Neuronal stem cell (in vitro differentiated cells): Measurements from ENCODE around the gene OR2V1.
"Not testable (repeated sequence)": the region's sequence is repeated elsewhere in the genome, so short reads cannot be mapped to it uniquely, and the experiment has no call there.

ENCODE experiments used
- DNase-seq: peaks from one replicate; pipeline ENCODE4 v3.0.0-alpha.2; 2013; ENCODE audit warnings: low spot score
- H2AFZ ChIP-seq: one replicate; pipeline ENCODE4 v1.6.1; 2013; ENCODE audit warnings: mild to moderate bottlenecking, low read length, inconsistent platforms
- H2AK5ac ChIP-seq: 2 replicates; pipeline ENCODE4 v1.6.1; 2013; ENCODE audit warnings: low read depth, mild to moderate bottlenecking, inconsistent platforms, low read length, moderate library complexity, mixed read lengths
- H2BK120ac ChIP-seq: 2 replicates; pipeline ENCODE4 v1.6.1; 2013; ENCODE audit warnings: low read depth, mild to moderate bottlenecking, inconsistent platforms, low read length, moderate library complexity, mixed read lengths
- H2BK12ac ChIP-seq: one replicate; pipeline ENCODE4 v1.6.1; 2013; ENCODE audit warnings: low read length, inconsistent platforms
- H2BK15ac ChIP-seq: 2 replicates; pipeline ENCODE4 v1.6.1; 2013; ENCODE audit warnings: mild to moderate bottlenecking, low read length, inconsistent platforms, mixed read lengths
- H2BK5ac ChIP-seq: one replicate; pipeline ENCODE4 v1.6.1; 2013; ENCODE audit warnings: inconsistent platforms, mild to moderate bottlenecking, low read length, moderate library complexity
- H3K14ac ChIP-seq: one replicate; pipeline ENCODE4 v1.6.1; 2013; ENCODE audit warnings: low read length, inconsistent platforms
- H3K18ac ChIP-seq: 2 replicates; pipeline ENCODE4 v1.6.1; 2013; ENCODE audit warnings: low read length, inconsistent platforms
- H3K23ac ChIP-seq: 2 replicates; pipeline ENCODE4 v1.6.1; 2013; ENCODE audit warnings: low read depth, mild to moderate bottlenecking, mixed read lengths, low read length, inconsistent platforms; ENCODE audit not compliant: poor library complexity
- H3K27ac ChIP-seq: replicated peaks from 3 replicates; pipeline ENCODE4 v1.5.1; 2013; ENCODE audit warnings: low read length, inconsistent platforms
- H3K27me3 ChIP-seq, 3 experiments: 2 replicates each; pipeline ENCODE4 v1.6.1; 2013; ENCODE audit warnings: low read length in 3 of 3, mild to moderate bottlenecking in 2 of 3, inconsistent platforms in 1 of 3, low read depth in 1 of 3, mixed read lengths in 1 of 3, moderate library complexity in 1 of 3; ENCODE audit not compliant: control insufficient read depth in 3 of 3, insufficient read depth in 3 of 3
- H3K36me3 ChIP-seq, 2 donors: replicated peaks in 1 of 2; 2 replicates each; pipeline ENCODE4 v1.6.1; 2013; ENCODE audit warnings: low read length in 2 of 2; ENCODE audit not compliant: control insufficient read depth in 2 of 2, insufficient read depth in 2 of 2
- H3K4ac ChIP-seq: 2 replicates; pipeline ENCODE4 v1.6.1; 2013; ENCODE audit warnings: inconsistent platforms, mild to moderate bottlenecking, low read length, moderate library complexity
- H3K4me1 ChIP-seq, 2 donors: 1 replicate in 1 of 2; 2 replicates in 1 of 2; pipeline ENCODE4 v1.6.1; 2013; ENCODE audit warnings: low read length in 2 of 2, low read depth in 1 of 2; ENCODE audit not compliant: control insufficient read depth in 2 of 2, insufficient read depth in 1 of 2
- H3K4me2 ChIP-seq: one replicate; pipeline ENCODE4 v1.6.1; 2013; ENCODE audit warnings: mild to moderate bottlenecking, low read length, inconsistent platforms; ENCODE audit not compliant: insufficient read depth, poor library complexity, severe bottlenecking
- H3K4me3 ChIP-seq, 2 donors: 2 replicates each; pipeline ENCODE4 v1.5.1; 2013; ENCODE audit warnings: low read length in 2 of 2, mild to moderate bottlenecking in 2 of 2, inconsistent platforms in 1 of 2, moderate library complexity in 1 of 2
- H3K79me1 ChIP-seq: one replicate; pipeline ENCODE4 v1.6.1; 2013; ENCODE audit warnings: low read depth, mild to moderate bottlenecking, inconsistent platforms, low read length, moderate library complexity
- H3K9ac ChIP-seq: one replicate; pipeline ENCODE4 v1.6.1; 2013; ENCODE audit warnings: mild to moderate bottlenecking, low read depth, low read length, inconsistent platforms; ENCODE audit not compliant: poor library complexity
- H3K9me3 ChIP-seq, 2 donors: replicated peaks in 1 of 2; 2 replicates each; pipeline versions ENCODE3 to v1.6.1; 2013; ENCODE audit warnings: low read length in 2 of 2, mild to moderate bottlenecking in 2 of 2, inconsistent platforms in 1 of 2, low read depth in 1 of 2, mixed read lengths in 1 of 2, moderate library complexity in 1 of 2; ENCODE audit not compliant: control insufficient read depth in 2 of 2, insufficient read depth in 1 of 2
- H4K8ac ChIP-seq: one replicate; pipeline ENCODE4 v1.6.1; 2013; ENCODE audit warnings: low read depth, mild to moderate bottlenecking, inconsistent platforms, low read length, moderate library complexity
- H4K91ac ChIP-seq: one replicate; pipeline ENCODE4 v1.6.1; 2013; ENCODE audit warnings: low read length, low read depth, mild to moderate bottlenecking, inconsistent platforms; ENCODE audit not compliant: poor library complexity
- WGBS, 2 donors: extraction: QIAGEN DNeasy Blood & Tissue Kit; methylation state at CpG; one replicate each; pipeline ENCODE4 v1.1.7; 2013; ENCODE audit warnings: missing lambda C conversion rate in 2 of 2, mixed read lengths in 1 of 2; ENCODE audit not compliant: insufficient read length in 2 of 2, insufficient replicate concordance in 1 of 2; ENCODE audit errors: extremely low coverage in 2 of 2; 5-methylcytosine and 5-hydroxymethylcytosine counted together

The OR2V1 gene

GRCh38 chr5:181163487-181164075 is 32.6 kb upstream of the OR2V1 start:
- Histone ChIP-seq H3K27ac (no peak overlapping the region), H2BK120ac (no peak overlapping the region), H2BK12ac (no peak overlapping the region), H2BK5ac (no peak overlapping the region), H3K36me3 (no peaks in the 10 kb centered on the region), H3K4me2 (peak overlapping the region; percentile 53), H3K4me1 (peaks cover 3 to 11% of the 10 kb centered on the region in 2 donors), H4K91ac (no peak overlapping the region), H3K4me3 (peak overlapping the region; percentile 23 to 73), H2AFZ (no peak overlapping the region), H3K9me3 (no peaks in the 10 kb centered on the region), H3K79me1 (no peaks in the 10 kb centered on the region), H2BK15ac (no peak overlapping the region), H3K14ac (no peak overlapping the region), H3K23ac (no peak overlapping the region), H3K18ac (no peak overlapping the region), H3K27me3 (peaks cover 0 to 12% (median 8%) of the 10 kb centered on the region in 3 experiments), H2AK5ac (no peak overlapping the region), H3K9ac (no peak overlapping the region), H4K8ac (no peak overlapping the region), H3K4ac (no peak overlapping the region)
- no CpG with 5 or more reads among the region's 16 CpGs for WGBS, 2 donors
- DNase-seq, result no peak

DNA sequence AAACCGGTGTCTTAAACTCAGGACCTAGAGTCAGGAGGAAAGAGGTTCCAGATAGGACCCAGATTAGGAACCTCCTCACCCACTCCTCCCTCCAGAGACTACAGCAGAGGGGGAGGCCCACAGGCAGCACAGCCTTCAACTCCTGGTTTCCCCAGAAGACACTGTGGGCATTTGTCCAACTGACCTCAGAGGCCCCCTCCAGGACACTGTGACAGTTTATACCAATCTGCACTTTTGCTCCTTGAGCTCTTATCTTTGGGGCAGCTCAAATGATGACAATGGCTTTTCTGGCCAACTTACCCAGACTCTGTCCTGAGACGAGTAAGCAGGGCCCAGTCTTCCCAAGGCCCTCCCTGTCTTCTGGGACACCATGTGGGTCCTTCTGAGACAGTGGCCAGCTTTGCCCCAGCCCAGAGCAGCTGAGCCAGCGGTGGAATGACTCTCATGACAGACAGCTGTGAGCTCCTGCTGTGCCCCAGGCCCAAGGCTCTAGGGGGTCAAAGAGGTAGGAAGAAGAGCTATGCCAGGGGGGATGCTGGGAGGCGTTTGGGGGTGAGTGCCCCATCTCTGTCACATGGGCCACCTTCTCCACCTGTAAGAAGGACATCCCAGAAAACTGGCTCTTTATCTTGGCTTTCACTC is 30.7 kb upstream of the OR2V1 start:
- Histone ChIP-seq H3K18ac (peak overlapping the region; percentile 88), H3K4me1 (peaks cover 3 to 9% of the 10 kb centered on the region in 2 donors), H3K9me3 (no peaks in the 10 kb centered on the region), H3K4ac (no peak overlapping the region), H2BK5ac (peak overlapping the region; percentile 58), H2BK120ac (no peak overlapping the region), H4K8ac (no peak overlapping the region), H2BK15ac (no peak overlapping the region), H3K79me1 (no peaks in the 10 kb centered on the region), H4K91ac (no peak overlapping the region), H2AK5ac (peak overlapping the region; percentile 29), H3K9ac (no peak overlapping the region), H3K14ac (no peak overlapping the region), H3K36me3 (no peaks in the 10 kb centered on the region), H3K27me3 (peaks cover 0 to 7% (median 2%) of the 10 kb centered on the region in 3 experiments), H2BK12ac (no peak overlapping the region), H3K23ac (no peak overlapping the region), H3K27ac (no peak overlapping the region), H3K4me3 (peak overlapping the region in 1 of 2 donors; percentile 43), H3K4me2 (peak overlapping the region; percentile 46), H2AFZ (peak overlapping the region; percentile 92)
- no CpG with 5 or more reads among the region's 4 CpGs for WGBS, 2 donors
- DNase-seq, result no peak

DNA sequence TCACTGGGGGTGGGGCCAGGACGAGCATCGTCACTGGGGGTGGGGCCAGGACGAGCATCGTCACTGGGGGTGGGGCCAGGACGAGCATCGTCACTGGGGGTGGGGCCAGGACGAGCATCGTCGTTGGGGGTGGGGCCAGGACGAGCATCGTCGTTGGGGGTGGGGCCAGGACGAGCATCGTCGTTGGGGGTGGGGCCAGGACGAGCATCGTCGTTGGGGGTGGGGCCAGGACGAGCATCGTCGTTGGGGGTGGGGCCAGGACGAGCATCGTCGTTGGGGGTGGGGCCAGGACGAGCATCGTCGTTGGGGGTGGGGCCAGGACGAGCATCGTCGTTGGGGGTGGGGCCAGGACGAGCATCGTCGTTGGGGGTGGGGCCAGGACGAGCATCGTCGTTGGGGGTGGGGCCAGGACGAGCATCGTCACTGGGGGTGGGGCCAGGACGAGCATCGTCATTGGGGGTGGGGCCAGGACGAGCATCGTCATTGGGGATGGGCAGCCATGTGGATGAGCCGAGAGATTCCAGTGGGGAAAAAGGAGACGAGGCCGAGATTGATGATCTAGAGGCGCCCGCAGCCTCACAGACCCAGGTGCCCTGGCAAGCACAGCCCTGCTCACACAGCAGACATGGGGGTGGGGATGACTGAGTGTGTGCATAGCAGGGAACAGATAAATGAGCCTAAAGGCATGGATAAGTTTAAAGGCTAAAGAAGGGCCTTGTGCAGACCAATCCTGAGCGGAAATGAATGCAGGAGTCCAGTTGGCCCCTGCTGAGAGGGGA is 30.0 kb upstream of the OR2V1 start:
- H2BK5ac ChIP-seq, result peak overlapping the region; percentile 58
- H3K79me1 ChIP-seq, H2BK12ac ChIP-seq, H3K4me1 ChIP-seq, H2BK120ac ChIP-seq, H3K9me3 ChIP-seq, H3K23ac ChIP-seq, H4K8ac ChIP-seq, H3K9ac ChIP-seq, H3K27me3 ChIP-seq, H3K14ac ChIP-seq, H4K91ac ChIP-seq, H3K4ac ChIP-seq, H2BK15ac ChIP-seq, H3K36me3 ChIP-seq: not testable (repeated sequence)
- peak overlapping the region; percentile 88 for H3K18ac ChIP-seq
- H3K27ac ChIP-seq, result peak overlapping the region; percentile 56
- H2AK5ac ChIP-seq, result peak overlapping the region; percentile 29
- H3K4me2 ChIP-seq, result peak overlapping the region; percentile 46
- peak overlapping the region; percentile 43 to 69 for H3K4me3 ChIP-seq
- H2AFZ ChIP-seq, result peak overlapping the region; percentile 92
- WGBS, 2 donors, result no CpG with 5 or more reads among the region's 48 CpGs
- peak; percentile 68 for DNase-seq
